Measurements from ENCODE around the gene GRIA1.

GRIA1 gene

DNA sequence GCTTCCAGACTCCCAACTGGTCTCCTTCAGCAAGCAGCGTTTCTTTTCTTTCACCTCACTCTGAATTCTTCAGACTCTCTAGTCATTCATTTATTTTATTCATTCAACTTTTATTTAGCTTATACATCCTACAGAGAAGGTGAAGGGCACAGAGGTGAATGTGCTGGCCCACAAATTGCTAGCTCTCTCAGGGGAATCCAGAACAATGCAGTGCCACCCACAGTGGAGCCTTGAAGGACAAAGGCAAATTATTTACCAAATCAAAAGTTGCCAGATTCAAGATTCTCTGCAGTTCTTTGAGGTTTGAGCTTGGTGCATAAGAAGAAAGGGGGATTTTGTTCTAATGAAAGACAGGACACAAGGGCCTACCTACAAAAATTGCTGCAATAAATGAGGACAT is 29.7 kb downstream of the GRIA1 start:
- Histone ChIP-seq H3K4me3 (ENCODE audit: low read depth in 1 of 2, low read length in 2 of 2) (no peak overlapping the region), H3K27me3 (ENCODE audit: control insufficient read depth in 1 of 2, insufficient read depth in 2 of 2, low read length in 2 of 2) (no peaks in the 10 kb centered on the region), H3K9ac (ENCODE audit: low read depth in 1 of 2, low read length in 2 of 2) (no peak overlapping the region), H3K36me3 (ENCODE audit: control insufficient read depth in 1 of 2, insufficient read depth in 2 of 2, low read length in 2 of 2) (no peaks in the 10 kb centered on the region), H3K9me3 (ENCODE audit: control insufficient read depth in 1 of 2, low read length in 2 of 2) (no peaks in the 10 kb centered on the region), H3K4me1 (ENCODE audit: control insufficient read depth in 1 of 2, insufficient read depth in 2 of 2, low read length in 2 of 2) (no peaks in the 10 kb centered on the region), H3K27ac (ENCODE audit: low read depth, low read length) (no peak overlapping the region)

DNA sequence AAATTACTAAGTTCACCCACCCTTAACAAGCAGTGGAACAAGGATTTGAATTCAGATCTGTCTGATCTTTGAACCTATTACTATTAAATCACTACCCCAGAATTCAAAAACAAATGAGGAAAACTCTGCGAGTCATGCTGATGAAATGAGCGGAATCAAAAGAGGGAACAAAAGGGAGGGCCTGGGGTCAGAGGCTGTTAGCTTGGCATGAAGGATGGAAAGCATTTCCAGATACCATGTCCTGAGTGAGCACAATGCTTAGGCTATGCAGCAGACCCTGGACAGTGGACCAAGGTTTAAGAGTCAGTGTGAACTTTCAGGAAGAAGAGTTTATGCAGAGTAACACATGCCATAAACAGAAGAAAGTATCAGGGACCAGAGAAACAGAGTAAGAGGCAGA is 30.5 kb downstream of the GRIA1 start:
- H3K27me3 ChIP-seq (ENCODE audit: control insufficient read depth in 1 of 2, insufficient read depth in 2 of 2, low read length in 2 of 2): no peaks in the 10 kb centered on the region
- no peak overlapping the region for H3K27ac ChIP-seq (ENCODE audit: low read depth, low read length)
- H3K4me3 ChIP-seq (ENCODE audit: low read depth in 1 of 2, low read length in 2 of 2): no peak overlapping the region
- H3K36me3 ChIP-seq (ENCODE audit: control insufficient read depth in 1 of 2, insufficient read depth in 2 of 2, low read length in 2 of 2): no peaks in the 10 kb centered on the region
- no peaks in the 10 kb centered on the region for H3K4me1 ChIP-seq (ENCODE audit: control insufficient read depth in 1 of 2, insufficient read depth in 2 of 2, low read length in 2 of 2)
- no peak overlapping the region for H3K9ac ChIP-seq (ENCODE audit: low read depth in 1 of 2, low read length in 2 of 2)
- H3K9me3 ChIP-seq (ENCODE audit: control insufficient read depth in 1 of 2, low read length in 2 of 2): no peaks in the 10 kb centered on the region

DNA sequence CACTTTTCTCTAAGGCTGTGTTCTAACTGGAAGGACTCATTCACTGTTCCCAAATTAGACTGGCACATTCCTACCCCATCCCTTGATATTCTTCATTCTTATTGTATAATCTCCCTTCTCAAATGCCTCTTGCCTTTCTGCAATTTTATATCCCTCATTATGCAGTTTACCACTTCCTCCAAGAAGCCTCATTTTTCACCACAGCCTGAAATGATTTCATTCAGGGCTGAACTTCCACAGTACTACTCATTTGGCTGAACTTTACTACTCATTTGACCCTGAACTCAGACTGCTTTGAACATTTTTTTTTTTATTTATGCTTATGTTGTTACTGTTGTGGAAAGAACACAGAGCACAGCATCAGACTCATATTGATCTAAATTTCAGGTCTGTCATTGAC is 32.7 kb downstream of the GRIA1 start:
- Histone ChIP-seq H3K9ac (ENCODE audit: low read depth in 1 of 2, low read length in 2 of 2) (no peak overlapping the region), H3K27me3 (ENCODE audit: control insufficient read depth in 1 of 2, insufficient read depth in 2 of 2, low read length in 2 of 2) (no peaks in the 10 kb centered on the region), H3K36me3 (ENCODE audit: control insufficient read depth in 1 of 2, insufficient read depth in 2 of 2, low read length in 2 of 2) (no peaks in the 10 kb centered on the region), H3K9me3 (ENCODE audit: control insufficient read depth in 1 of 2, low read length in 2 of 2) (no peaks in the 10 kb centered on the region), H3K27ac (ENCODE audit: low read depth, low read length) (no peak overlapping the region), H3K4me3 (ENCODE audit: low read depth in 1 of 2, low read length in 2 of 2) (no peak overlapping the region), H3K4me1 (ENCODE audit: control insufficient read depth in 1 of 2, insufficient read depth in 2 of 2, low read length in 2 of 2) (no peaks in the 10 kb centered on the region)

DNA sequence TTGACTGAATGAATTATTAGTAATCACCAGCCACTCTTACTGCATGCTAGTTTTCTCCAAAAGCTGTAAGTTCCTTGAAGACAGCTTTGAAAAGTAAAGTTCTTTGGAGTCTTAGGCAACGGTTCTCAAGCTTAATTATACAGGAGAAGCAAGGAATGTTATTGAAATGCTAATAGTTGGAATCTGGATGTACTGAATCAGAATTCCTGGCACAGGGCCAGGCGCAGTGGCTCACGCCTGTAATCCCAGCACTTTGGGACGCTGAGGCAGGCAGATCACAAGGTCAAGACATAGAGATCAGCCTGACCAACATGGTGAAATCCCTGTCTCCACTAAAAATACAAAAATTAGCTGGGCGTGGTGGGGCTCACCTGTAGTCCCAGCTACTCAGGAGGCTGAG is 33.4 kb downstream of the GRIA1 start:
- Histone ChIP-seq H3K4me3 (ENCODE audit: low read depth in 1 of 2, low read length in 2 of 2) (no peak overlapping the region), H3K36me3 (ENCODE audit: control insufficient read depth in 1 of 2, insufficient read depth in 2 of 2, low read length in 2 of 2) (no peaks in the 10 kb centered on the region), H3K9ac (ENCODE audit: low read depth in 1 of 2, low read length in 2 of 2) (no peak overlapping the region), H3K27ac (ENCODE audit: low read depth, low read length) (no peak overlapping the region), H3K27me3 (ENCODE audit: control insufficient read depth in 1 of 2, insufficient read depth in 2 of 2, low read length in 2 of 2) (no peaks in the 10 kb centered on the region), H3K4me1 (ENCODE audit: control insufficient read depth in 1 of 2, insufficient read depth in 2 of 2, low read length in 2 of 2) (no peaks in the 10 kb centered on the region), H3K9me3 (ENCODE audit: control insufficient read depth in 1 of 2, low read length in 2 of 2) (no peaks in the 10 kb centered on the region)

DNA sequence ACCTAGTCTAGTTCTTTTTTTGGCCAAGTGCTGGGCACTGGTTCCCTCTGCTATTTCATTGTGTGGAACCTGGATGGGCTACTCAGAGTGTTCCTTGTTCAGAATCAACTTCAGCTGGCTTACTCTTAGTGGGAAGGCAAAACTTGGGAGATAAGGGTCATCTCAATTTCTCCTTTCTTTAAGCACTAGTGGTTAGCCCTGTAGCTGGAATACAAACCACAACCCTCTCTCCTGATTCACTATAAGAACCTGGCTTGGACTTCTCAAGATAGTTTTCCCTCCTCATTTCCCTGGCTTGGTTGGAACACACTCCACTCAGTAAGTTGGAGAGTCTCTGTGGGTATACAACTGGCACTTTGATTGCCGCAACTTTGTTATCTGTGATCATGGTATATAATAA is 35.1 kb downstream of the GRIA1 start:
- no peak overlapping the region for H3K27ac ChIP-seq (ENCODE audit: low read depth, low read length)
- no peaks in the 10 kb centered on the region for H3K27me3 ChIP-seq (ENCODE audit: control insufficient read depth in 1 of 2, insufficient read depth in 2 of 2, low read length in 2 of 2)
- H3K9me3 ChIP-seq (ENCODE audit: control insufficient read depth in 1 of 2, low read length in 2 of 2): no peaks in the 10 kb centered on the region
- no peaks in the 10 kb centered on the region for H3K36me3 ChIP-seq (ENCODE audit: control insufficient read depth in 1 of 2, insufficient read depth in 2 of 2, low read length in 2 of 2)
- H3K4me3 ChIP-seq (ENCODE audit: low read depth in 1 of 2, low read length in 2 of 2): no peak overlapping the region
- no peak overlapping the region for H3K9ac ChIP-seq (ENCODE audit: low read depth in 1 of 2, low read length in 2 of 2)
- H3K4me1 ChIP-seq (ENCODE audit: control insufficient read depth in 1 of 2, insufficient read depth in 2 of 2, low read length in 2 of 2): no peaks in the 10 kb centered on the region

DNA sequence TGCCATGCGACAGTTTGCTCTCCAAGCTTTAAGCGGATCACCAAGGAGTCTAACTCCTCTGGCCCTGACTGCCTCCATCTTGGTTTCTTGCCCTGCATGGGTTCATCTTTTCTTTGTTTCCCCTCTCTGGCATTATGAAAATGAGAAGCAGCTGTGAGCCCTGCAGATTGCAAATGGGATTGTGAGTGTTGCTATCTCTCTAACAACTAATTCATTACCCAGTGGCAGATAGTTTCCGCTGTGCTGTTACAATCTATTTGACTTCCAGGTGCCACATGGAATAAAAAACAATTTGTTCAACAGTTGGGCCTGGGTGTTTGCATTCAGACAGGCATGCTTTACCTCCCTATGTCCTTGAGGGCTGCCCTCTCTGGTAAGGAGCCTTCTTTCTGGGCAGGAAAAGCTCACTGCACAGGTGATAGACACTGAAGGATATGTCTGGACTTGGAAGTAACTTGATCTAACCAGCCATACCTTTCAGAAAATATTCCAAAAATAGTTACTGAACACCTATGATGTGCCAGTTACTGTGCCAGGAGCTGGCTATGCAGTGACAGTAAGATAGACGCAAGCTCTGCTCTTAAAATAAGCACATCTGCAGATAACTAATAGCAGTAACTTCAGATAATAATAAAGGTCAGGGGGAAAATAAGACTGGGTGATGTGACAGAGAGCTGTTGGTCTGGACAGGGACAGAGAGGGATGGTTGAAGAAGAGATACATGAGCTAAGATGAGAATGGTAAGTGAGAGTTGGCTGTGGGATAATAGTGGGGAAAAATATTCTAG is 40.1 kb downstream of the GRIA1 start:
- H3K9me3 ChIP-seq (ENCODE audit: control insufficient read depth in 1 of 2, low read length in 2 of 2): no peaks in the 10 kb centered on the region
- H3K27ac ChIP-seq (ENCODE audit: low read depth, low read length): no peak overlapping the region
- H3K9ac ChIP-seq (ENCODE audit: low read depth in 1 of 2, low read length in 2 of 2): no peak overlapping the region
- H3K27me3 ChIP-seq (ENCODE audit: control insufficient read depth in 1 of 2, insufficient read depth in 2 of 2, low read length in 2 of 2): no peaks in the 10 kb centered on the region
- H3K4me1 ChIP-seq (ENCODE audit: control insufficient read depth in 1 of 2, insufficient read depth in 2 of 2, low read length in 2 of 2): no peaks in the 10 kb centered on the region
- H3K4me3 ChIP-seq (ENCODE audit: low read depth in 1 of 2, low read length in 2 of 2): no peak overlapping the region
- no peaks in the 10 kb centered on the region for H3K36me3 ChIP-seq (ENCODE audit: control insufficient read depth in 1 of 2, insufficient read depth in 2 of 2, low read length in 2 of 2)

DNA sequence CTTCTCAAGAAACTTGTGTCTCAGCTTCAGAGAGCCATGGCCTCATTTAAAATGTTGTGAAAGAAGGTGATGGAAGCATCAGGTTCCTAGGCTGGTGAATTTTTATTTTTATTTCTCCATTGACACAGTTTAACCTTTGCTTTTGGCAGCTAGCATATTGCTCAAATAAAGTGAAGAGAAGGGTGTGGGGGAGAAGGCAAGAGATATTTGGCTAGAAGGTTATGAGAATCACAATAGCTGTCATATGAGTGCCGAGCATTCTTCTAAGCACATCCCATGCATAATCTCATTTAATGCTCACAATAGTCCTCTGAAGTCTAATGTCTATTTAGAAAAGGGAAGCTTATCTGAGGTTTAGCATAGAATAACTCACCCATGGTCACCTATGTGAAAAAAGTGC is 43.1 kb downstream of the GRIA1 start:
- no peak overlapping the region for H3K9ac ChIP-seq (ENCODE audit: low read depth in 1 of 2, low read length in 2 of 2)

DNA sequence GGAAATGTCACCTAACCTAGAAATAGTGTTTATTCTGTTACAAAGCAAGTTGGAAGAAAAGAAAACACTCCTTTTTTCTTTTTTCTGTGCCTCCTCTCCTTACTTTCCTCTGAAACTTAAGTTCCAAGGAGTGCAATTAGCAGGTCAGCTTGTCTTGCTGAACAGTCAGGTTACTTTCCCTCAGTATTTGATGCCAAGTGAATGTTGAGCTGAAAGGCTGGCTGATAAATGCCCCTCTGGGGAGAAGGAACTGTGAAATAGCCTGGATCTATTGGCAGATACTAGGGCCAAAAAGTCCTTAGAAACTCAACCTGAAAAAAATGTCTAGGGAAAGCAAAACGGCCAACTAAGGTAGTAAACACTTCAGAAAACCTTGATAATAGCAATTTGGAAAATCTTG is 43.6 kb downstream of the GRIA1 start:
- Histone ChIP-seq H3K36me3 (ENCODE audit: control insufficient read depth in 1 of 2, insufficient read depth in 2 of 2, low read length in 2 of 2) (no peaks in the 10 kb centered on the region), H3K27ac (ENCODE audit: low read depth, low read length) (no peak overlapping the region), H3K4me3 (ENCODE audit: low read depth in 1 of 2, low read length in 2 of 2) (no peak overlapping the region), H3K9ac (ENCODE audit: low read depth in 1 of 2, low read length in 2 of 2) (no peak overlapping the region), H3K4me1 (ENCODE audit: control insufficient read depth in 1 of 2, insufficient read depth in 2 of 2, low read length in 2 of 2) (no peaks in the 10 kb centered on the region), H3K27me3 (ENCODE audit: control insufficient read depth in 1 of 2, insufficient read depth in 2 of 2, low read length in 2 of 2) (no peaks in the 10 kb centered on the region), H3K9me3 (ENCODE audit: control insufficient read depth in 1 of 2, low read length in 2 of 2) (no peaks in the 10 kb centered on the region)

More for the DNA sequence above, 43.1 kb downstream of the GRIA1 start:
- Histone ChIP-seq H3K36me3 (ENCODE audit: control insufficient read depth in 1 of 2, insufficient read depth in 2 of 2, low read length in 2 of 2) (no peaks in the 10 kb centered on the region), H3K27me3 (ENCODE audit: control insufficient read depth in 1 of 2, insufficient read depth in 2 of 2, low read length in 2 of 2) (no peaks in the 10 kb centered on the region), H3K4me1 (ENCODE audit: control insufficient read depth in 1 of 2, insufficient read depth in 2 of 2, low read length in 2 of 2) (no peaks in the 10 kb centered on the region), H3K4me3 (ENCODE audit: low read depth in 1 of 2, low read length in 2 of 2) (no peak overlapping the region), H3K9me3 (ENCODE audit: control insufficient read depth in 1 of 2, low read length in 2 of 2) (no peaks in the 10 kb centered on the region), H3K27ac (ENCODE audit: low read depth, low read length) (no peak overlapping the region)

DNA sequence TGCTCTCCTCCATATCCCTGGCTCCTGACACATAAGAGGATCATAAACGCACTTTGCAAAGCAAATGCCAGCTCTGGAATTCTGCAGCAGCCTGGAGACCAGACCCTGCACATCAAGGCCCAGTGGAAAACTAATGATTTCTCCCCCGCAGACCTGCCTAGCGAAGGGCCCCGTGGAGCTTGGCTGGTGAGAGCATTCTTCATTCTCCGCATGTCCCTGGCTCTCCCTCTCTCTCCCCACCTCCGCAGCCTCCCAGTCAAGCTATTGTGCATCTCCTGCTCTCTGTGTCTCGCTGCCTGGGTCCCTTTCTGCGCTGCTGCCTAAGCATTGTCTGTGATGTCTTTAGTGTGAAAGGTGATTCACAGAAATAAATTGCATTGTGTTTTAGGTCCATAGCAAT is 46.7 kb downstream of the GRIA1 start:
- no peaks in the 10 kb centered on the region for H3K27me3 ChIP-seq (ENCODE audit: control insufficient read depth in 1 of 2, insufficient read depth in 2 of 2, low read length in 2 of 2)
- H3K9me3 ChIP-seq (ENCODE audit: control insufficient read depth in 1 of 2, low read length in 2 of 2): no peaks in the 10 kb centered on the region
- H3K9ac ChIP-seq (ENCODE audit: low read depth in 1 of 2, low read length in 2 of 2): no peak overlapping the region
- H3K4me1 ChIP-seq (ENCODE audit: control insufficient read depth in 1 of 2, insufficient read depth in 2 of 2, low read length in 2 of 2): no peaks in the 10 kb centered on the region
- H3K27ac ChIP-seq (ENCODE audit: low read depth, low read length): no peak overlapping the region
- H3K36me3 ChIP-seq (ENCODE audit: control insufficient read depth in 1 of 2, insufficient read depth in 2 of 2, low read length in 2 of 2): no peaks in the 10 kb centered on the region
- H3K4me3 ChIP-seq (ENCODE audit: low read depth in 1 of 2, low read length in 2 of 2): no peak overlapping the region

DNA sequence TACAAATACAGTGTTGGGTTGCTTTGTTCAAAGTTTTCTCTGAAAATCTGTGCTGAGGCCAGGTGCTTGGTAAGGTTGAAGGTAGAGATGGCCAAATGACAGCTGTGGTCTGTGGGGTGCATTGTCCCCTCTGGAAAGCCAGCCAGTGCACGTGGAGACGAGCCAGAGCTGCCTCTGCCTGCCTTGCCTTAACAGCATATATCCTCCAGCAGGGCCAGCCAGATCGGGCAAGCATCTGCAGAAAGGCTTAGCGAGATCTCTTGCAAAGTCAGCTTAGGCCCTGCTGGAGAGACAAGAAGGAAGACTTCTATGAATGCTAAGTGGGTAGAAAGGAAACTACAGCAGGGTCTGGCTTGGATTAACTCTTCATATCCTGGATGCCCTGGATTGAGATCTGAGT is 49.5 kb downstream of the GRIA1 start:
- Histone ChIP-seq H3K4me1 (ENCODE audit: control insufficient read depth in 1 of 2, insufficient read depth in 2 of 2, low read length in 2 of 2) (no peaks in the 10 kb centered on the region), H3K27ac (ENCODE audit: low read depth, low read length) (no peak overlapping the region)

DNA sequence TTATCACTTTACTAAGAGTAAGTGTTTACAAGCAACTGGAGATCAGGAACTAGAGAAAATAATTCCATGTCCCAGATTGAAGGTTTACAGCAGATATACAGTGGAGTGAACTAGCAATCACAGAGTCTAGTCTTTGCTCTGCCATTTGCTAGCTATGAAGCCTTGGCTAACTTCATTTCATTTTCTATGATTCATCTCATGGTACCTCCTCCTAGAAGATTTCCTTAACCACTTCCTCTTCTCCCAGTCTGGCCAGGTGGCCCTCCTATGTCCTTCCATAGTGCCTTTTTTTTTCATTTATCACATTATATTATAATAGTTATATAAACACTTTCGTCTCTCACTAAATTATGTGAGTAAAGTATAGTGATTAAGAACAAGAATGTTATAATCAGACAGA is 52.1 kb downstream of the GRIA1 start:
- H3K27ac ChIP-seq (ENCODE audit: low read depth, low read length): no peak overlapping the region
- no peak overlapping the region for H3K9ac ChIP-seq (ENCODE audit: low read depth in 1 of 2, low read length in 2 of 2)
- H3K36me3 ChIP-seq (ENCODE audit: control insufficient read depth in 1 of 2, insufficient read depth in 2 of 2, low read length in 2 of 2): no peaks in the 10 kb centered on the region
- H3K27me3 ChIP-seq (ENCODE audit: control insufficient read depth in 1 of 2, insufficient read depth in 2 of 2, low read length in 2 of 2): no peaks in the 10 kb centered on the region
- no peaks in the 10 kb centered on the region for H3K4me1 ChIP-seq (ENCODE audit: control insufficient read depth in 1 of 2, insufficient read depth in 2 of 2, low read length in 2 of 2)
- H3K9me3 ChIP-seq (ENCODE audit: control insufficient read depth in 1 of 2, low read length in 2 of 2): no peaks in the 10 kb centered on the region
- H3K4me3 ChIP-seq (ENCODE audit: low read depth in 1 of 2, low read length in 2 of 2): no peak overlapping the region

More for the DNA sequence above, 49.5 kb downstream of the GRIA1 start:
- H3K27me3 ChIP-seq (ENCODE audit: control insufficient read depth in 1 of 2, insufficient read depth in 2 of 2, low read length in 2 of 2): no peaks in the 10 kb centered on the region
- H3K9ac ChIP-seq (ENCODE audit: low read depth in 1 of 2, low read length in 2 of 2): no peak overlapping the region
- H3K9me3 ChIP-seq (ENCODE audit: control insufficient read depth in 1 of 2, low read length in 2 of 2): no peaks in the 10 kb centered on the region
- H3K4me3 ChIP-seq (ENCODE audit: low read depth in 1 of 2, low read length in 2 of 2): no peak overlapping the region
- no peaks in the 10 kb centered on the region for H3K36me3 ChIP-seq (ENCODE audit: control insufficient read depth in 1 of 2, insufficient read depth in 2 of 2, low read length in 2 of 2)

Measured in duodenal mucosa (tissue), 2 donors.